Activated T-helper 1 cell treated with Interleukin-2 at 50 U/mL for 16 hours (primary cell): ENCODE data around the gene GANC.

Experiments used
- DNase-seq: peaks from one replicate; pipeline ENCODE4 v3.0.0-alpha.2; 2020; ENCODE audit warnings: low read depth

The GANC gene

GRCh38 chr15:42384597-42384996 is 111.6 kb downstream of the GANC start:
- DNase-seq: no peak

- no peak for DNase-seq
Measured at GRCh38 chr15:42385206-42385979, 112.4 kb downstream of the GANC start.

GRCh38 chr15:42385980-42386700 is 113.1 kb downstream of the GANC start:
- no peak for DNase-seq

GRCh38 chr15:42387603-42388002 is 114.6 kb downstream of the GANC start:
- DNase-seq: no peak

GRCh38 chr15:42392309-42393024 is 119.5 kb downstream of the GANC start:
- no peak for DNase-seq

- no peak for DNase-seq
Measured at GRCh38 chr15:42394106-42394505, 121.1 kb downstream of the GANC start.

- DNase-seq: no peak
Measured at GRCh38 chr15:42395838-42396237, 122.8 kb downstream of the GANC start.

GRCh38 chr15:42401544-42402454 is 128.8 kb downstream of the GANC start:
- DNase-seq: no peak

GRCh38 chr15:42402455-42403205 is 129.6 kb downstream of the GANC start:
- DNase-seq: no peak

GRCh38 chr15:42403389-42403788 is 130.4 kb downstream of the GANC start:
- DNase-seq: no peak

GRCh38 chr15:42404461-42405235 is 131.6 kb downstream of the GANC start:
- DNase-seq: no peak

GRCh38 chr15:42405863-42406482 is 133.0 kb downstream of the GANC start:
- no peak for DNase-seq
